Measurements from ENCODE around the gene SAPCD2. TPM values are rescaled to one million over a fixed set of nuclear protein-coding genes. Genes with fewer than 3 reads are reported as not detected.

SAPCD2 gene
- total RNA-seq, 1 donor, result 5.2 TPM

GRCh38 chr9:137015976-137016375 is 54.4 kb downstream of the SAPCD2 start:
- DNase-seq (ENCODE audit: low read depth), result no peak
- H3K4me3 ChIP-seq (ENCODE audit: low read depth, low read length), result no peak overlapping the region
- TF ChIP-seq, protein P1, sequence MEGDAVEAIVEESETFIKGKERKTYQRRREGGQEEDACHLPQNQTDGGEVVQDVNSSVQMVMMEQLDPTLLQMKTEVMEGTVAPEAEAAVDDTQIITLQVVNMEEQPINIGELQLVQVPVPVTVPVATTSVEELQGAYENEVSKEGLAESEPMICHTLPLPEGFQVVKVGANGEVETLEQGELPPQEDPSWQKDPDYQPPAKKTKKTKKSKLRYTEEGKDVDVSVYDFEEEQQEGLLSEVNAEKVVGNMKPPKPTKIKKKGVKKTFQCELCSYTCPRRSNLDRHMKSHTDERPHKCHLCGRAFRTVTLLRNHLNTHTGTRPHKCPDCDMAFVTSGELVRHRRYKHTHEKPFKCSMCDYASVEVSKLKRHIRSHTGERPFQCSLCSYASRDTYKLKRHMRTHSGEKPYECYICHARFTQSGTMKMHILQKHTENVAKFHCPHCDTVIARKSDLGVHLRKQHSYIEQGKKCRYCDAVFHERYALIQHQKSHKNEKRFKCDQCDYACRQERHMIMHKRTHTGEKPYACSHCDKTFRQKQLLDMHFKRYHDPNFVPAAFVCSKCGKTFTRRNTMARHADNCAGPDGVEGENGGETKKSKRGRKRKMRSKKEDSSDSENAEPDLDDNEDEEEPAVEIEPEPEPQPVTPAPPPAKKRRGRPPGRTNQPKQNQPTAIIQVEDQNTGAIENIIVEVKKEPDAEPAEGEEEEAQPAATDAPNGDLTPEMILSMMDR (IDR thresholded peaks at IDR 0.05; ENCODE audit: insufficient read depth, low read depth, low read length), result no peak

DNA sequence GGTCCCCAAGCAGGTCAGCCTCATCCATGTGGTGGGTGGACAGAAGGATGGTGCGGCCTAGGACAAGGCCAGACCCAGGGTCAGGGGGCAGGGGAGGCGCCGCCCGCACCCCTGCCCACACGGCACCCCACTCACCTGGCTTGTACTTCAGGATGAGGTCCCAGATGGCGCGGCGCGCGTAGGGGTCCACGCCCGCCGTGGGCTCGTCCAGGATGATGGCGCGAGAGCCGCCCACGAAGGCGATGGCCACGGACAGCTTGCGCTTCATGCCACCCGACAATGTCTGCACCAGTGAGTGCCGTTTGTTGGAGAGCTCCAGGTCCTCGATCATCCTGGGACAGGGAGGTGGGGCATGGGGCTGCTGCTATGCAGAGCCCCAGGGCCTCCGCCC is 54.8 kb downstream of the SAPCD2 start:
- TF ChIP-seq, protein P1 (IDR thresholded peaks at IDR 0.05; ENCODE audit: insufficient read depth, low read depth, low read length), result no peak
- DNase-seq (ENCODE audit: low read depth), result no peak
- no peak overlapping the region for H3K4me3 ChIP-seq (ENCODE audit: low read depth, low read length)

DNA sequence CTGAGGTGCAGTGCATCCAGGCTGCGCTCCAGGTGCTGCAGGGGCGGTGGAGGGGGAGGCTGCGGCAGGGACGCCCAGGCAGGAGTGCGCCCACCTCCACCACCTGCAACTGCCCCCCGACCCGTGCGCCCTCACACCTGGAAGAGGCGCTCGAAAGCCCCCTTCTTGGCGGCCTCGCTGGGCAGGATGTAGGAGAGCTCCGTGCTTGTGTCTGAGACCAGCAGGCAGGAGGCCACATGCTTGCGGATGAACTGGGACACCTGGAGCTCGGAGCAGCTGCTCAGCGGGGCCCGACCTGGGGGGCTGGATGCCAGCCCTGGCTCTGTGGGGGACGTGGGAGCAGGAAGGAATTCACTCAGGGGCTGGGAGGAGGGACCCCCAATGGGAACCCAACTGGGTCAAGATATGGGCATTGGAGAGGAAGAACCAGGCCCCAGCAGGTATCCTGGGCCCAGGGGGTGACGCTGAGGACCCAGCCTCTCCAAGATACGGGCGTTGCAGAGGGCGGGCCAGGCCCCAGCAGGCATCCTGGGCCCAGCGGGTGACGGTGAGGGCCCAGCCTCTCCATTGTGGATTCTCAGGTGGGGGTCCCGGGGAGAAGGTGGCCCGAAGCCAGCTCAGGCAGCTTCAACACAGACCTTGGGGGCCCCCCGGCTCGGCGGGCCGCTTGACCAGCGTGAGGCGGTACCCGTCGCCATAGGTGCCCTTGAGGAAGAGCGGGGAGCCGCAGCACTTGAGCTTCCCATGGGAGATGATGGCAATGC is 55.4 kb downstream of the SAPCD2 start:
- TF ChIP-seq, protein P1 (IDR thresholded peaks at IDR 0.05; ENCODE audit: insufficient read depth, low read depth, low read length), result no peak
- no peak for DNase-seq (ENCODE audit: low read depth)
- H3K4me3 ChIP-seq (ENCODE audit: low read depth, low read length), result no peak overlapping the region

DNA sequence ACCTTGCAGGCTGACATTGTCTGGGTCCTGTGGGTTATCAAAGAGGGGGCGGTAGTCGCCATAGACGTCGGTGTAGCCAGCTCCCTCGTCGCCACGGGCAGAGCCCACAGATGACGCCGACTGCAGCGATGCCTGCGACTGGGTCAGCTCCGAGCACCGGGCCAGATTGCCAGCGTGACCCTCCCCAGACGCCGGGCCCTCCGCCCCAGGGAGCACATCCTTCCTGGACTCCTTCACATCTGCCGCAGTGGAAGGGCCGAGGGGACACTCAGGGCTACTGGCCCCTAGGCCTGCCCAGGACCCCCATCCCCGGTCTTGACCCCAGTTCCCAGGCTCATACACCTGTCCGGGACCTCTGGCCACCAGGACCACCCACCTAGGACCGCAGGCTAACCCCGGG is 56.2 kb downstream of the SAPCD2 start:
- H3K4me3 ChIP-seq (ENCODE audit: low read depth, low read length), result no peak overlapping the region
- TF ChIP-seq, protein P1 (IDR thresholded peaks at IDR 0.05; ENCODE audit: insufficient read depth, low read depth, low read length), result no peak
- no peak for DNase-seq (ENCODE audit: low read depth)

- DNase-seq (ENCODE audit: low read depth), result no peak
- no peak overlapping the region for H3K4me3 ChIP-seq (ENCODE audit: low read depth, low read length)
- TF ChIP-seq, protein P1 (IDR thresholded peaks at IDR 0.05; ENCODE audit: insufficient read depth, low read depth, low read length), result no peak
Observed at GRCh38 chr9:137013571-137013940, 56.8 kb downstream of the SAPCD2 start.

DNA sequence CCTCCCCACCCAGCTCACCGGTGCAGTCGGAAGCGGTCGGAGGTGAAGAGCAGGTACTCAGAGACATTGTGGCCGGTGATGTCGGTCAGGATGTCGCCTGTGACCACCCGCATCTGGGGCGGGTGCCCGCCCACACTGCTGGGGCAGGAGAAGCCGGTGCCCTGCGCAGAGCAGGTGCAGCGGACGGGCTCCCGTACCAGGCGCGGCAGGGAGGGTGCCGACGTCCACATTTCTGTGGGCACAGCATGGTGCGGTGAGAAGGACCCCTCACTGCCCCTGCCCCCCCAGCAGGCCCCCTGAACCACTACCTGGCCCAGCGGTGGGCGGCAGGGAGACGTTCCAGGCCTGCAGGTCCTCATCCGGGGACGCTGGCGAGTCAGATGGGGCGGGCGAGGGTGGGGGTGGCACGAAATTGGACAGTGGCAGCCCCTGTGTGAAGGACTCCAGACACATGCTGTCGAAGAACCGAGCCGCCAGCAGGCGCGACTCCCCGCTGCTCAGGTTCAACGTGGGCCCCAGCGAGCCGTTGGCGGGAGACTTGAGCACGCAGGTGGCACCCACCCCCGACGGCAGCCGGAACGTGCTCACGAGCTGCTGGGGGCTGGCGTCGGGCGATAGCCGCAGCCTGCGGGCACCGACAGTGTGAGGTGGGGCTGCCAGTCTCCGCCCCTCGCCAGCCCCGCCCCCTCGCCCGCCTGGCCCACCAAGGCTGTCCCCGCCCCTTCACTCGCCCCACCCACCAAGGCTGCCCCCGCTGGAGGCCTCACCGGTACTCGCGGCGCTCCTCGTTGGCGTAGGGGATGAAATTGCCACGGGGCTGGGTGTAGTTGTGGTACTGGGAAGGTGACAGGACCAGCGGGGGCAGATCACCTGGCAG is 57.4 kb downstream of the SAPCD2 start:
- TF ChIP-seq, protein P1 (IDR thresholded peaks at IDR 0.05; ENCODE audit: insufficient read depth, low read depth, low read length), result no peak
- no peak for DNase-seq (ENCODE audit: low read depth)
- no peak overlapping the region for H3K4me3 ChIP-seq (ENCODE audit: low read depth, low read length)

Small RNA genes lying within 50 kb of the gene (small RNA-seq; reads per million reads assigned to genes)
- gene RF00153, result not detected

Other genes starting within 250 kb of the SAPCD2 start
- gene AJM1, start 228.1 kb downstream of the SAPCD2 start, total RNA-seq, result 0.86 and 1.3 TPM in 2 replicates
- 75.4 and 105 TPM in 2 replicates for gene PHPT1, start 221.1 kb downstream of the SAPCD2 start, total RNA-seq
- 1.6 and 3.0 TPM in 2 replicates for gene MAMDC4, start 218.2 kb downstream of the SAPCD2 start, total RNA-seq
- gene EDF1, start 204.2 kb downstream of the SAPCD2 start, total RNA-seq, result 146 and 163 TPM in 2 replicates
- 11.0 and 16.8 TPM in 2 replicates for gene TRAF2, start 184.0 kb downstream of the SAPCD2 start, total RNA-seq
- 104 and 115 TPM in 2 replicates for gene FBXW5, start 125.8 kb downstream of the SAPCD2 start, total RNA-seq
- 0.86 TPM in 1 of 2 replicates, not detected in the other for gene C8G, start 125.3 kb downstream of the SAPCD2 start, total RNA-seq
- 0.86 TPM in 1 of 2 replicates, not detected in the other for gene LCN12, start 118.3 kb downstream of the SAPCD2 start, total RNA-seq
- 10.8 and 21.9 TPM in 2 replicates for gene PTGDS, start 93.1 kb downstream of the SAPCD2 start, total RNA-seq
- gene LCNL1, start 87.6 kb downstream of the SAPCD2 start, total RNA-seq, result 3.2 and 3.5 TPM in 2 replicates
- 9.9 and 18.0 TPM in 2 replicates for gene PAXX, start 78.1 kb downstream of the SAPCD2 start, total RNA-seq
- 19.0 and 43.2 TPM in 2 replicates for gene CLIC3, start 74.0 kb downstream of the SAPCD2 start, total RNA-seq
- gene ABCA2, start 42.3 kb downstream of the SAPCD2 start, total RNA-seq, result 14.7 and 15.5 TPM in 2 replicates
- not detected in 2 replicates for gene FUT7, start 38.5 kb downstream of the SAPCD2 start, total RNA-seq
- 6.4 and 13.0 TPM in 2 replicates for gene NPDC1, start 24.4 kb downstream of the SAPCD2 start, total RNA-seq
- not detected in 2 replicates for gene ENTPD2, start 16.5 kb downstream of the SAPCD2 start, total RNA-seq
- gene UAP1L1, start 7.0 kb upstream of the SAPCD2 start, total RNA-seq, result 16.0 and 31.2 TPM in 2 replicates
- gene MAN1B1, start 16.4 kb upstream of the SAPCD2 start, total RNA-seq, result 65.6 and 65.7 TPM in 2 replicates
- 41.5 and 44.8 TPM in 2 replicates for gene DPP7, start 44.2 kb upstream of the SAPCD2 start, total RNA-seq
- gene GRIN1, start 68.6 kb upstream of the SAPCD2 start, total RNA-seq, result under 0.01 TPM in 1 of 2 replicates, not detected in the other
- gene LRRC26, start 99.5 kb upstream of the SAPCD2 start, total RNA-seq, result not detected in 2 replicates
- gene TMEM210, start 101.5 kb upstream of the SAPCD2 start, total RNA-seq, result not detected in 2 replicates
- gene ANAPC2, start 118.0 kb upstream of the SAPCD2 start, total RNA-seq, result 22.9 and 24.8 TPM in 2 replicates
- 58.7 and 81.5 TPM in 2 replicates for gene SSNA1, start 118.1 kb upstream of the SAPCD2 start, total RNA-seq
- gene TPRN, start 130.2 kb upstream of the SAPCD2 start, total RNA-seq, result 6.9 and 8.1 TPM in 2 replicates
- gene TMEM203, start 135.1 kb upstream of the SAPCD2 start, total RNA-seq, result 33.2 and 40.2 TPM in 2 replicates
- 7.8 and 11.0 TPM in 2 replicates for gene NDOR1, start 135.1 kb upstream of the SAPCD2 start, total RNA-seq
- under 0.01 TPM in 1 of 2 replicates, not detected in the other for gene RNF208, start 151.7 kb upstream of the SAPCD2 start, total RNA-seq
- under 0.01 and 0.64 TPM in 2 replicates for gene CYSRT1, start 154.6 kb upstream of the SAPCD2 start, total RNA-seq
- gene RNF224, start 156.9 kb upstream of the SAPCD2 start, total RNA-seq, result not detected in 2 replicates
- under 0.01 TPM in 1 of 2 replicates, not detected in the other for gene SLC34A3, start 160.3 kb upstream of the SAPCD2 start, total RNA-seq
- 151 and 218 TPM in 2 replicates for gene TUBB4B, start 170.7 kb upstream of the SAPCD2 start, total RNA-seq
- gene STPG3, start 180.7 kb upstream of the SAPCD2 start, total RNA-seq, result not detected in 2 replicates
- gene NELFB, start 184.8 kb upstream of the SAPCD2 start, total RNA-seq, result 47.1 and 48.6 TPM in 2 replicates
- gene TOR4A, start 207.2 kb upstream of the SAPCD2 start, total RNA-seq, result 39.3 and 42.3 TPM in 2 replicates
- under 0.01 and 0.32 TPM in 2 replicates for gene NRARP, start 231.7 kb upstream of the SAPCD2 start, total RNA-seq

Data from fibroblast of villous mesenchyme (primary cell).